Activated CD4-positive, alpha-beta T cell treated with anti-CD3 and anti-CD28 coated beads, Interleukin-2, amount 10 ng/mL, durations not matched to agents 7 days and 5 days (primary cell): ENCODE data around the gene SLCO2B1. TPM values are rescaled to one million over a fixed set of nuclear protein-coding genes. Genes with fewer than 3 reads are reported as not detected.

ENCODE experiments used
- CTCF ChIA-PET: fragments of 350-600 bp; sonication (Branson Sonifier 250); formaldehyde crosslinking; loops from one replicate; lab custom pipeline; 2021; ENCODE audit warnings: antibody characterized with exemption; lab: Charles Lee
- POLR2A ChIA-PET: fragments of 350-600 bp; sonication (Branson Sonifier 250); formaldehyde crosslinking; loops from one replicate; lab custom pipeline; 2021; ENCODE audit warnings: antibody characterized with exemption; lab: Charles Lee
- DNase-seq: peaks from one replicate; pipeline ENCODE4 v3.0.0-alpha.2; 2020
- H3K27ac Mint-ChIP-seq: one replicate; pipeline ENCODE4 v1.8.0; 2021; ENCODE audit warnings: mild to moderate bottlenecking, moderate library complexity, mixed read lengths
- H3K27me3 Mint-ChIP-seq: one replicate; pipeline ENCODE4 v1.8.0; 2021; ENCODE audit warnings: mixed read lengths
- H3K36me3 Mint-ChIP-seq: one replicate; pipeline ENCODE4 v1.8.0; 2021; ENCODE audit warnings: low read depth, mixed read lengths
- H3K4me1 Mint-ChIP-seq: one replicate; pipeline ENCODE4 v1.8.0; 2021; ENCODE audit warnings: mixed read lengths
- H3K4me3 Mint-ChIP-seq: one replicate; pipeline ENCODE4 v1.8.0; 2021; ENCODE audit warnings: mild to moderate bottlenecking, moderate library complexity, mixed read lengths
- H3K9me3 Mint-ChIP-seq: one replicate; pipeline ENCODE4 v1.8.0; 2021; ENCODE audit warnings: mixed read lengths
- total RNA-seq, 2 experiments: library from RNA; stranded (reverse); gene quantifications; one replicate each; pipeline ENCODE4 v1.2.3, GENCODE V29; 2021

Gene SLCO2B1
- total RNA-seq, 2 experiments from 2014 or later, result 0.37 TPM; not detected in 1

GRCh38 chr11:75169101-75169885 lies 18.4 kb downstream of the SLCO2B1 start:
- Mint-ChIP-seq H3K4me1 (peaks cover 6% of the 10 kb centered on the region), H3K36me3 (no peaks in the 10 kb centered on the region), H3K27me3 (no peaks in the 10 kb centered on the region), H3K4me3 (no peak overlapping the region), H3K27ac (no peak overlapping the region), H3K9me3 (no peaks in the 10 kb centered on the region)
- CTCF ChIA-PET, result interaction anchor here (0.8 to 1.3 kb wide), 3 partner anchors 22 to 29 kb away, joined by 3 to 5 read pairs (median 3); no protein-coding TSS in a partner anchor
- POLR2A ChIA-PET, result no interaction called here
- no peak for DNase-seq

GRCh38 chr11:75170516-75171201 lies 19.8 kb downstream of the SLCO2B1 start:
- H3K9me3 Mint-ChIP-seq, result no peaks in the 10 kb centered on the region
- H3K36me3 Mint-ChIP-seq, result no peaks in the 10 kb centered on the region
- ChIA-PET CTCF (interaction anchor here (1.2 to 1.7 kb wide), 2 partner anchors 24 to 30 kb away, joined by 4 to 7 read pairs; no protein-coding TSS in a partner anchor), POLR2A (interaction anchor here (0.7 kb wide), 1 partner anchor 22 kb away, joined by 3 read pairs; no protein-coding TSS in a partner anchor)
- no peak overlapping the region for H3K4me3 Mint-ChIP-seq
- H3K27ac Mint-ChIP-seq, result peak overlapping the region; percentile 43
- DNase-seq, result no peak
- no peaks in the 10 kb centered on the region for H3K27me3 Mint-ChIP-seq
- peaks cover 19% of the 10 kb centered on the region for H3K4me1 Mint-ChIP-seq

- Mint-ChIP-seq H3K27ac (no peak overlapping the region), H3K9me3 (no peaks in the 10 kb centered on the region), H3K4me1 (peaks cover 25% of the 10 kb centered on the region), H3K36me3 (no peaks in the 10 kb centered on the region), H3K27me3 (no peaks in the 10 kb centered on the region), H3K4me3 (no peak overlapping the region)
- POLR2A ChIA-PET, result no interaction called here
- no peak for DNase-seq
- CTCF ChIA-PET, result no interaction called here
These were observed 22.4 kb downstream of the SLCO2B1 start for GRCh38 chr11:75173336-75173735.

GRCh38 chr11:75174781-75175370 lies 24.0 kb downstream of the SLCO2B1 start:
- peaks cover 1% of the 10 kb centered on the region for H3K27me3 Mint-ChIP-seq
- no peaks in the 10 kb centered on the region for H3K9me3 Mint-ChIP-seq
- no peaks in the 10 kb centered on the region for H3K36me3 Mint-ChIP-seq
- ChIA-PET CTCF (interaction anchor here (0.7 to 2.1 kb wide), 3 partner anchors 13 to 34 kb away, joined by 3 to 12 read pairs (median 11); no protein-coding TSS in a partner anchor), POLR2A (interaction anchor here (0.9 kb wide), 1 partner anchor 73 kb away, joined by 3 read pairs; no protein-coding TSS in a partner anchor)
- H3K4me3 Mint-ChIP-seq, result no peak overlapping the region
- H3K4me1 Mint-ChIP-seq, result peaks cover 25% of the 10 kb centered on the region
- DNase-seq, result peak; percentile 49
- peak overlapping the region; percentile 88 for H3K27ac Mint-ChIP-seq

GRCh38 chr11:75182664-75183063 lies 31.8 kb downstream of the SLCO2B1 start:
- Mint-ChIP-seq H3K4me3 (no peak overlapping the region), H3K9me3 (no peaks in the 10 kb centered on the region), H3K27me3 (peaks cover 29% of the 10 kb centered on the region), H3K4me1 (peaks cover 11% of the 10 kb centered on the region), H3K36me3 (no peaks in the 10 kb centered on the region), H3K27ac (no peak overlapping the region)
- CTCF ChIA-PET, result no interaction called here
- no peak for DNase-seq
- POLR2A ChIA-PET, result no interaction called here

- POLR2A ChIA-PET, result no interaction called here
These were observed 33.1 kb downstream of the SLCO2B1 start for GRCh38 chr11:75184051-75184450.

GRCh38 chr11:75184757-75185425 lies 34.0 kb downstream of the SLCO2B1 start:
- POLR2A ChIA-PET, result no interaction called here
- Mint-ChIP-seq H3K9me3 (no peaks in the 10 kb centered on the region), H3K27ac (no peak overlapping the region), H3K4me1 (peaks cover 11% of the 10 kb centered on the region), H3K36me3 (no peaks in the 10 kb centered on the region), H3K27me3 (peaks cover 27% of the 10 kb centered on the region), H3K4me3 (no peak overlapping the region)
- CTCF ChIA-PET, result interaction anchor here (1.2 kb wide), 1 partner anchor 10 kb away, joined by 3 read pairs; no protein-coding TSS in a partner anchor
- DNase-seq, result no peak

More at GRCh38 chr11:75184051-75184450, 33.1 kb downstream of the SLCO2B1 start:
- CTCF ChIA-PET, result interaction anchor here (0.6 to 0.9 kb wide), 2 partner anchors 21 to 53 kb away, joined by 3 read pairs; no protein-coding TSS in a partner anchor
- DNase-seq, result no peak
- H3K9me3 Mint-ChIP-seq, result no peaks in the 10 kb centered on the region
- no peaks in the 10 kb centered on the region for H3K36me3 Mint-ChIP-seq
- H3K27ac Mint-ChIP-seq, result no peak overlapping the region
- peaks cover 27% of the 10 kb centered on the region for H3K27me3 Mint-ChIP-seq
- H3K4me3 Mint-ChIP-seq, result no peak overlapping the region
- peaks cover 11% of the 10 kb centered on the region for H3K4me1 Mint-ChIP-seq

- peaks cover 9% of the 10 kb centered on the region for H3K4me1 Mint-ChIP-seq
- no peaks in the 10 kb centered on the region for H3K36me3 Mint-ChIP-seq
- no peak for DNase-seq
- H3K9me3 Mint-ChIP-seq, result no peaks in the 10 kb centered on the region
- H3K27me3 Mint-ChIP-seq, result peaks cover 21% of the 10 kb centered on the region
- ChIA-PET POLR2A (no interaction called here), CTCF (interaction anchor here (1.2 kb wide), 1 partner anchor 9 kb away, joined by 3 read pairs; no protein-coding TSS in a partner anchor)
- H3K4me3 Mint-ChIP-seq, result no peak overlapping the region
- H3K27ac Mint-ChIP-seq, result no peak overlapping the region
These were observed 35.0 kb downstream of the SLCO2B1 start for GRCh38 chr11:75185866-75186265.

GRCh38 chr11:75186999-75187398 lies 36.1 kb downstream of the SLCO2B1 start:
- Mint-ChIP-seq H3K9me3 (no peaks in the 10 kb centered on the region), H3K36me3 (no peaks in the 10 kb centered on the region), H3K27ac (no peak overlapping the region), H3K4me3 (no peak overlapping the region), H3K27me3 (peaks cover 19% of the 10 kb centered on the region), H3K4me1 (peaks cover 2% of the 10 kb centered on the region)
- no peak for DNase-seq
- POLR2A ChIA-PET, result no interaction called here
- CTCF ChIA-PET, result interaction anchor here (1.3 kb wide), 1 partner anchor 12 kb away, joined by 3 read pairs; no protein-coding TSS in a partner anchor

GRCh38 chr11:75188671-75189070 lies 37.8 kb downstream of the SLCO2B1 start:
- Mint-ChIP-seq H3K9me3 (no peaks in the 10 kb centered on the region), H3K27ac (no peak overlapping the region), H3K27me3 (peaks cover 12% of the 10 kb centered on the region), H3K36me3 (no peaks in the 10 kb centered on the region), H3K4me1 (no peaks in the 10 kb centered on the region), H3K4me3 (no peak overlapping the region)
- CTCF ChIA-PET, result interaction anchor here (1.1 to 1.5 kb wide), 3 partner anchors 13 to 16 kb away, joined by 3 read pairs; no protein-coding TSS in a partner anchor
- POLR2A ChIA-PET, result no interaction called here
- DNase-seq, result no peak

GRCh38 chr11:75189108-75189507 lies 38.2 kb downstream of the SLCO2B1 start:
- Mint-ChIP-seq H3K9me3 (no peaks in the 10 kb centered on the region), H3K4me3 (no peak overlapping the region), H3K27me3 (peaks cover 11% of the 10 kb centered on the region), H3K27ac (no peak overlapping the region), H3K4me1 (no peaks in the 10 kb centered on the region), H3K36me3 (no peaks in the 10 kb centered on the region)
- no peak for DNase-seq
- CTCF ChIA-PET, result interaction anchor here (1.1 to 1.5 kb wide), 2 partner anchors 8 to 14 kb away, joined by 3 read pairs; no protein-coding TSS in a partner anchor
- POLR2A ChIA-PET, result no interaction called here

GRCh38 chr11:75189911-75190310 lies 39.0 kb downstream of the SLCO2B1 start:
- Mint-ChIP-seq H3K27ac (no peak overlapping the region), H3K36me3 (no peaks in the 10 kb centered on the region), H3K9me3 (no peaks in the 10 kb centered on the region), H3K27me3 (peaks cover 3% of the 10 kb centered on the region), H3K4me3 (no peak overlapping the region), H3K4me1 (no peaks in the 10 kb centered on the region)
- POLR2A ChIA-PET, result no interaction called here
- CTCF ChIA-PET, result interaction anchor here (1.1 to 1.7 kb wide), 2 partner anchors 9 to 15 kb away, joined by 3 read pairs; no protein-coding TSS in a partner anchor
- no peak for DNase-seq
